Testis (tissue), 3 donors: Measurements from ENCODE around the gene LRRC4C. TPM values are rescaled to one million over a fixed set of nuclear protein-coding genes. Genes with fewer than 3 reads are reported as not detected.

Experiments
- DNase-seq: peaks from one replicate; pipeline ENCODE4 v3.0.0-alpha.2; 2019
- H3K27ac ChIP-seq, 2 donors: fragments of 200-600 bp; sonication (generic); one replicate each; pipeline ENCODE4 v1.5.1; 2019
- H3K27me3 ChIP-seq: fragments of 200-600 bp; sonication (generic); one replicate; pipeline ENCODE4 v1.5.1; 2019
- H3K36me3 ChIP-seq: fragments of 200-600 bp; sonication (generic); one replicate; pipeline ENCODE4 v1.5.1; 2017; ENCODE audit warnings: low read depth; ENCODE audit errors: missing control alignments
- H3K4me1 ChIP-seq: fragments of 200-600 bp; sonication (generic); one replicate; pipeline ENCODE4 v1.5.1; 2019
- H3K4me3 ChIP-seq, 2 donors: fragments of 200-600 bp; sonication (generic); one replicate each; pipeline ENCODE4 v1.5.1; 2017 to 2019
- H3K9me3 ChIP-seq: fragments of 200-600 bp; sonication (generic); one replicate; pipeline ENCODE4 v1.5.1; 2017
- POLR2A ChIP-seq: fragments of 450-650 bp; IDR thresholded peaks from one replicate; pipeline ENCODE4 v1.6.1; 2017; ENCODE audit warnings: antibody characterized with exemption, mild to moderate bottlenecking, moderate library complexity
- WGBS, 2 donors: methylation state at CpG; one replicate each; pipeline ENCODE4 v1.1.5; 2018; 5-methylcytosine and 5-hydroxymethylcytosine counted together
- intact Hi-C: fragments of 100-400 bp; cut with DNase I; formaldehyde crosslinking; loops from one replicate; pipeline ENCODE4 v1.15.1; 2023; ENCODE audit warnings: low total_unique reads
- polyA plus RNA-seq: library from polyadenylated mRNA; stranded (reverse); fragments of 350-450 nt; fragmentation: Illumina TruSeq; extraction: RNeasy Lipid Tissue Mini Kit (QIAGEN cat#74804); gene quantifications from one replicate; pipeline ENCODE4 v1.2.3, GENCODE V29; 2014; ENCODE audit warnings: low read depth, low replicate concordance; ENCODE audit not compliant: insufficient read depth
- total RNA-seq, 2 donors: library from RNA; depleted of rRNA; stranded (reverse); fragments of >200 nt; gene quantifications; one replicate each; pipeline ENCODE4 v1.2.3, GENCODE V29; 2016
- TF ChIP-seq, protein P1 (sequence below), 3 experiments: fragments of 450-650 bp in 2 of 3; fragments of 200-600 bp in 1 of 3; sonication (generic) in 1 of 3; IDR thresholded peaks; one replicate each; pipeline ENCODE4 v1.5.1; 2016 to 2019; ENCODE audit warnings: antibody characterized with exemption in 3 of 3, mild to moderate bottlenecking in 2 of 3, moderate library complexity in 1 of 3

LRRC4C gene
- total and polyA plus RNA-seq, 3 donors from 2014 or later = 0.16 to 0.56 (median 0.45) TPM

DNA sequence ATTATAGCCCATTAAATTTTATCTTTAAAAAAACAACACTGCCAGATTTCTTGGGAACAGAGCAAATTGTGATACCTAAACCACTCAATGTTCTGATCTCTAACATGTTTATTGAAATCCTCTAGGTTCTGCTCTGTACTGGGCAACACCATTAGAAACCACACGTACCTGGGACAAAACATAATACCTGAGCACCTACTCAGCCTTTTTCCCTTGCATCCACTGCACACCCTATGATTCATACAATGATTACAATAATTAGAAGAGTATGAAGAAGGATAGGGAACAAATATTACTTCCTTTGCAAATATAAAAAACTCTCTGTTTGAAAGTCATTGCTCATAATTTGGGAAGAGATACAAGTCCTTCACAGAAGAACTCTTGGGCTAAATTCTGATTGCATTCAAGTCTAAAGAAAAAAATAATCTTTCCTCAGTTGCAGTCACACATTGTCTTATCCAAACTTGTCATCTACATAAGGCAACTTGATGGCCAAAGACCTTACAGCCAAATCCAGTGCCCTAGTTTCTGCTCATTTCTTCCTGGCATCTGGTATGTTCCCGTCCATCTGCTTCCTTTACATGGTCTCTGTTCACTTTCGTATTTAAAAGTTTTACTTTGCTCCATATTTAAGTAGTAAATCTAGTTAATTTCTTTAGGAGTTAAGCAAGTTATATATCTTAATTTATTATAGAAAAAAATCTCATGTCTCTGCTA is 407.4 kb downstream of the LRRC4C start:
- TF ChIP-seq, protein P1, sequence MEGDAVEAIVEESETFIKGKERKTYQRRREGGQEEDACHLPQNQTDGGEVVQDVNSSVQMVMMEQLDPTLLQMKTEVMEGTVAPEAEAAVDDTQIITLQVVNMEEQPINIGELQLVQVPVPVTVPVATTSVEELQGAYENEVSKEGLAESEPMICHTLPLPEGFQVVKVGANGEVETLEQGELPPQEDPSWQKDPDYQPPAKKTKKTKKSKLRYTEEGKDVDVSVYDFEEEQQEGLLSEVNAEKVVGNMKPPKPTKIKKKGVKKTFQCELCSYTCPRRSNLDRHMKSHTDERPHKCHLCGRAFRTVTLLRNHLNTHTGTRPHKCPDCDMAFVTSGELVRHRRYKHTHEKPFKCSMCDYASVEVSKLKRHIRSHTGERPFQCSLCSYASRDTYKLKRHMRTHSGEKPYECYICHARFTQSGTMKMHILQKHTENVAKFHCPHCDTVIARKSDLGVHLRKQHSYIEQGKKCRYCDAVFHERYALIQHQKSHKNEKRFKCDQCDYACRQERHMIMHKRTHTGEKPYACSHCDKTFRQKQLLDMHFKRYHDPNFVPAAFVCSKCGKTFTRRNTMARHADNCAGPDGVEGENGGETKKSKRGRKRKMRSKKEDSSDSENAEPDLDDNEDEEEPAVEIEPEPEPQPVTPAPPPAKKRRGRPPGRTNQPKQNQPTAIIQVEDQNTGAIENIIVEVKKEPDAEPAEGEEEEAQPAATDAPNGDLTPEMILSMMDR (IDR thresholded peaks at IDR 0.05) = no peak
- no peak for TF ChIP-seq POLR2A
- 86 to 91% methylated on average over 3 of the region's 3 CpGs for WGBS, 2 donors
- Histone ChIP-seq H3K4me1 (no peaks in the 10 kb centered on the region), H3K27me3 (no peaks in the 10 kb centered on the region), H3K36me3 (no peaks in the 10 kb centered on the region), H3K4me3 (no peak overlapping the region), H3K27ac (no peak overlapping the region), H3K9me3 (no peaks in the 10 kb centered on the region)
- DNase-seq = no peak
- intact Hi-C loops = no loop called here

GRCh38 chr11:41050791-41051190 is 408.7 kb downstream of the LRRC4C start:
- Histone ChIP-seq H3K27ac (no peak overlapping the region), H3K4me3 (no peak overlapping the region), H3K36me3 (no peaks in the 10 kb centered on the region), H3K4me1 (no peaks in the 10 kb centered on the region), H3K9me3 (no peaks in the 10 kb centered on the region), H3K27me3 (no peaks in the 10 kb centered on the region)
- TF ChIP-seq, protein P1 (IDR thresholded peaks at IDR 0.05) = no peak
- TF ChIP-seq POLR2A = no peak
- no peak for DNase-seq
- intact Hi-C loops = no loop called here

- H3K27ac ChIP-seq = no peak overlapping the region
- H3K4me1 ChIP-seq = no peaks in the 10 kb centered on the region
- H3K4me3 ChIP-seq = no peak overlapping the region
- intact Hi-C loops = no loop called here
- H3K36me3 ChIP-seq = no peaks in the 10 kb centered on the region
- no peak for DNase-seq
- H3K9me3 ChIP-seq = no peaks in the 10 kb centered on the region
- no peaks in the 10 kb centered on the region for H3K27me3 ChIP-seq
- TF ChIP-seq POLR2A = no peak
- TF ChIP-seq, protein P1 (IDR thresholded peaks at IDR 0.05) = no peak
Measured at GRCh38 chr11:41047229-41047628, 412.2 kb downstream of the LRRC4C start.

- DNase-seq = no peak
- H3K27me3 ChIP-seq = no peaks in the 10 kb centered on the region
- WGBS, 2 donors = 65 to 71% methylated on average over 5 of the region's 5 CpGs
- TF ChIP-seq, protein P1 (IDR thresholded peaks at IDR 0.05) = no peak
- no peak for TF ChIP-seq POLR2A
- intact Hi-C loops = no loop called here
- no peaks in the 10 kb centered on the region for H3K36me3 ChIP-seq
- H3K27ac ChIP-seq = no peak overlapping the region
- no peaks in the 10 kb centered on the region for H3K9me3 ChIP-seq
- H3K4me3 ChIP-seq = no peak overlapping the region
- no peaks in the 10 kb centered on the region for H3K4me1 ChIP-seq
Measured at GRCh38 chr11:41045266-41045665, 414.2 kb downstream of the LRRC4C start.

DNA sequence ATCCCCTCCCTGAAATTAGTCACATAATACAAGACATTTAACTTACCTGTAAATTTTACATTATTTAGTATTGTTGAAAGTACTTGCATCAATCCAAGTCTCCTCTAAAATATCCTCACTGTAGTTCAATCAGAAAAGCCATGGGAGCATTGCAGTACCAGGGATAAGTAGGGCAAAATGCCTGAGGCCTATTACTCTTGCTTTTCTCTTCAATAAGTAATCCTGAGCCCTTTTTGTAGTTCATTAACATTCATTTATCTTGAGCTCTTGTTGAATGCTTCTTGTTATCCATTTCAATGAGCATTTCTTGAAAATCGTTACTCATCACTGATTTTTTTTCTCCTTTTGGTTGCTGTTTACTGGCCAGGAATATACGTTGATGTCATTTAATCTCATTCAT is 414.7 kb downstream of the LRRC4C start:
- Histone ChIP-seq H3K4me1 (no peaks in the 10 kb centered on the region), H3K27me3 (no peaks in the 10 kb centered on the region), H3K27ac (no peak overlapping the region), H3K36me3 (no peaks in the 10 kb centered on the region), H3K4me3 (no peak overlapping the region), H3K9me3 (no peaks in the 10 kb centered on the region)
- intact Hi-C loops = no loop called here
- 50 to 54% methylated on average over 2 of the region's 2 CpGs for WGBS, 2 donors
- TF ChIP-seq, protein P1 (IDR thresholded peaks at IDR 0.05) = no peak
- no peak for TF ChIP-seq POLR2A
- no peak for DNase-seq
